Measurements from ENCODE around the gene ROGDI. TPM values are rescaled to one million over a fixed set of nuclear protein-coding genes. Genes with fewer than 3 reads are reported as not detected.

Gene ROGDI
- total and polyA plus RNA-seq, 2 of the 13 experiments (the other 11 are each of a cell fraction or from before 2014, with no cell fraction given): 19.2 to 42.1 TPM

- peak; percentile 59; the same call in 1 of the 2 replicates for TF ChIP-seq MNT (IDR thresholded peaks at IDR 0.05)
These were observed 3.1 kb downstream of the ROGDI start (continued) for GRCh38 chr16:4799171-4799855.

GRCh38 chr16:4798456-4798855 lies 4.0 kb downstream of the ROGDI start:
- no peak overlapping the region for H3K27ac ChIP-seq (ENCODE audit: extremely low read length, insufficient read depth, low read length)
- in situ Hi-C loops (cut with HindIII; ENCODE audit: extremely low pct_ligation_motif_present, low pct_unique_long_range_greater_than_20kb) (no loop called here), intact Hi-C loops (cut with micrococcal nuclease; ENCODE audit: unreplicated experiment) (no loop called here)
- BruUV-seq (replicated peaks): no TSS peak
- ChIA-PET POLR2A (no interaction called here), CTCF (ENCODE audit: low intra/inter-chr PET ratio, low total read pairs) (no interaction called here)
- FAIRE-seq: no peak
- no peak for ATAC-seq
- no peak overlapping the region for H3K4me2 ChIP-seq (ENCODE audit: low read depth, low read length)
- no peak overlapping the region for H3K9ac ChIP-seq (ENCODE audit: insufficient read depth, low read depth, low read length)
- H3K27me3 ChIP-seq (ENCODE audit: control insufficient read depth in 1 of 2, insufficient read depth in 2 of 2, low read length in 2 of 2): no peaks in the 10 kb centered on the region
- no peaks in the 10 kb centered on the region for H3K79me2 ChIP-seq (ENCODE audit: insufficient read depth, low read length)
- no peak for DNase-seq (ENCODE audit: low spot score)
- TF ChIP-seq ZNF615 (CRISPR knock-in tag; IDR thresholded peaks at IDR 0.05; ENCODE audit: borderline replicate concordance) (no peak), RXRB (CRISPR knock-in tag; IDR thresholded peaks at IDR 0.05; ENCODE audit: borderline replicate concordance) (no peak), ZNF737 (CRISPR knock-in tag; IDR thresholded peaks at IDR 0.05; ENCODE audit: borderline replicate concordance) (no peak), CBX1 (IDR thresholded peaks at IDR 0.05; ENCODE audit: low read depth) (no peak), PREB (CRISPR knock-in tag; IDR thresholded peaks at IDR 0.05) (no peak), FOXA3 (CRISPR knock-in tag; IDR thresholded peaks at IDR 0.05) (no peak), ZNF616 (CRISPR knock-in tag; IDR thresholded peaks at IDR 0.05; ENCODE audit: low read depth) (no peak), ZNF232 (CRISPR knock-in tag; IDR thresholded peaks at IDR 0.05; ENCODE audit: borderline replicate concordance) (no peak), ZNF282 (IDR thresholded peaks at IDR 0.05; ENCODE audit: partially characterized antibody) (no peak), SMAD9 (CRISPR knock-in tag; IDR thresholded peaks at IDR 0.05) (no peak), DRAP1 (CRISPR knock-in tag; IDR thresholded peaks at IDR 0.05) (no peak), NAIF1 (CRISPR knock-in tag; IDR thresholded peaks at IDR 0.05; ENCODE audit: borderline replicate concordance) (no peak), THYN1 (CRISPR knock-in tag; IDR thresholded peaks at IDR 0.05; ENCODE audit: borderline replicate concordance, low read depth) (no peak)
- TF ChIP-seq, protein P1, sequence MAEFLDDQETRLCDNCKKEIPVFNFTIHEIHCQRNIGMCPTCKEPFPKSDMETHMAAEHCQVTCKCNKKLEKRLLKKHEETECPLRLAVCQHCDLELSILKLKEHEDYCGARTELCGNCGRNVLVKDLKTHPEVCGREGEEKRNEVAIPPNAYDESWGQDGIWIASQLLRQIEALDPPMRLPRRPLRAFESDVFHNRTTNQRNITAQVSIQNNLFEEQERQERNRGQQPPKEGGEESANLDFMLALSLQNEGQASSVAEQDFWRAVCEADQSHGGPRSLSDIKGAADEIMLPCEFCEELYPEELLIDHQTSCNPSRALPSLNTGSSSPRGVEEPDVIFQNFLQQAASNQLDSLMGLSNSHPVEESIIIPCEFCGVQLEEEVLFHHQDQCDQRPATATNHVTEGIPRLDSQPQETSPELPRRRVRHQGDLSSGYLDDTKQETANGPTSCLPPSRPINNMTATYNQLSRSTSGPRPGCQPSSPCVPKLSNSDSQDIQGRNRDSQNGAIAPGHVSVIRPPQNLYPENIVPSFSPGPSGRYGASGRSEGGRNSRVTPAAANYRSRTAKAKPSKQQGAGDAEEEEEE (CRISPR knock-in tag; IDR thresholded peaks at IDR 0.05; ENCODE audit: borderline replicate concordance): no peak
- H3K9me3 ChIP-seq (ENCODE audit: low read length): no peaks in the 10 kb centered on the region
- no peaks in the 10 kb centered on the region for H4K20me1 ChIP-seq (ENCODE audit: insufficient read depth, low read length)
- no peak overlapping the region for H3K4me3 ChIP-seq (replicated peaks in 1 of 3; ENCODE audit: insufficient read depth in 1 of 3, low read depth in 2 of 3, low read length in 3 of 3)
- 97% methylated on average over 12 of the region's 16 CpGs for WGBS (ENCODE audit: low lambda C conversion rate)
- H3K4me1 ChIP-seq (ENCODE audit: insufficient read depth, low read length): peaks cover 23% of the 10 kb centered on the region
- no peak overlapping the region for H2AFZ ChIP-seq (ENCODE audit: low read length)
- peaks cover 0 to 8% of the 10 kb centered on the region in 2 experiments; a peak in 2 of 5 replicates for H3K36me3 ChIP-seq (replicated peaks in 1 of 2; ENCODE audit: control insufficient read depth in 1 of 2, insufficient read depth in 2 of 2, low read length in 2 of 2)
